ENCODE data around the gene DDX52.

The DDX52 gene

GRCh38 chr17:37610971-37611370 lies 32.3 kb downstream of the DDX52 start:
- TF ChIP-seq CEBPB (IDR thresholded peaks at IDR 0.05) = no peak
- TF ChIP-seq EP300 (IDR thresholded peaks at IDR 0.05; ENCODE audit: borderline replicate concordance) = no peak
- TF ChIP-seq NFIC (IDR thresholded peaks at IDR 0.05) = no peak
- no peak for TF ChIP-seq CREB1 (IDR thresholded peaks at IDR 0.05; ENCODE audit: low read depth)
- TF ChIP-seq RAD21 (IDR thresholded peaks at IDR 0.05; ENCODE audit: low read depth) = no peak
- no peak for TF ChIP-seq EGR1 (IDR thresholded peaks at IDR 0.05)
- no peak for TF ChIP-seq TCF12 (IDR thresholded peaks at IDR 0.05; ENCODE audit: low read depth)
- TF ChIP-seq YY1 (IDR thresholded peaks at IDR 0.05; ENCODE audit: low read depth) = no peak
- TF ChIP-seq FOXM1 (IDR thresholded peaks at IDR 0.05; ENCODE audit: borderline replicate concordance, low read depth) = no peak
- TF ChIP-seq TEAD4 (IDR thresholded peaks at IDR 0.05) = no peak
- no peak for TF ChIP-seq REST (IDR thresholded peaks at IDR 0.05; ENCODE audit: low read depth)
- TF ChIP-seq TAF1 (IDR thresholded peaks at IDR 0.05; ENCODE audit: low read depth) = no peak
- no peak for TF ChIP-seq ZBTB7A (IDR thresholded peaks at IDR 0.05; ENCODE audit: low read depth)
- TF ChIP-seq MAX (IDR thresholded peaks at IDR 0.05) = no peak
- no peak for TF ChIP-seq USF1 (IDR thresholded peaks at IDR 0.05)

GRCh38 chr17:37609170-37610040 lies 33.8 kb downstream of the DDX52 start, which contains the start of gene SYNRG:
SYNRG (minus strand) TSS chr17:37609418; CDS start chr17:37609355, 63 bp downstream.
- TF ChIP-seq YY1 (IDR thresholded peaks at IDR 0.05; ENCODE audit: low read depth) (peak; percentile 94), TCF12 (IDR thresholded peaks at IDR 0.05; ENCODE audit: low read depth) (peak; percentile 70; the same call in 1 of the 2 replicates), CREB1 (IDR thresholded peaks at IDR 0.05; ENCODE audit: low read depth) (no peak), EP300 (IDR thresholded peaks at IDR 0.05; ENCODE audit: borderline replicate concordance) (peak; percentile 52; the same call in 1 of the 2 replicates), REST (IDR thresholded peaks at IDR 0.05; ENCODE audit: low read depth) (no peak), RAD21 (IDR thresholded peaks at IDR 0.05; ENCODE audit: low read depth) (no peak), CEBPB (IDR thresholded peaks at IDR 0.05) (no peak), NFIC (IDR thresholded peaks at IDR 0.05) (peak; percentile 60; the same call in 1 of the 2 replicates), EGR1 (IDR thresholded peaks at IDR 0.05) (no peak), USF1 (IDR thresholded peaks at IDR 0.05) (peak; percentile 100), FOXM1 (IDR thresholded peaks at IDR 0.05; ENCODE audit: borderline replicate concordance, low read depth) (no peak; the same call in 1 of the 2 replicates), ZBTB7A (IDR thresholded peaks at IDR 0.05; ENCODE audit: low read depth) (no peak; the same call in 1 of the 2 replicates), TAF1 (IDR thresholded peaks at IDR 0.05; ENCODE audit: low read depth) (peak; percentile 90), MAX (IDR thresholded peaks at IDR 0.05) (peak; percentile 60), TEAD4 (IDR thresholded peaks at IDR 0.05) (0 out of 2 replicates have a peak, but pooled peaks have one; percentile 36)

GRCh38 chr17:37608351-37609169 lies 34.7 kb downstream of the DDX52 start:
- TF ChIP-seq MAX (IDR thresholded peaks at IDR 0.05) = no peak
- no peak for TF ChIP-seq FOXM1 (IDR thresholded peaks at IDR 0.05; ENCODE audit: borderline replicate concordance, low read depth)
- no peak for TF ChIP-seq EP300 (IDR thresholded peaks at IDR 0.05; ENCODE audit: borderline replicate concordance)
- no peak for TF ChIP-seq REST (IDR thresholded peaks at IDR 0.05; ENCODE audit: low read depth)
- no peak for TF ChIP-seq TAF1 (IDR thresholded peaks at IDR 0.05; ENCODE audit: low read depth)
- TF ChIP-seq ZBTB7A (IDR thresholded peaks at IDR 0.05; ENCODE audit: low read depth) = no peak; the same call in 1 of the 2 replicates
- no peak for TF ChIP-seq EGR1 (IDR thresholded peaks at IDR 0.05)
- TF ChIP-seq YY1 (IDR thresholded peaks at IDR 0.05; ENCODE audit: low read depth) = no peak
- TF ChIP-seq TCF12 (IDR thresholded peaks at IDR 0.05; ENCODE audit: low read depth) = no peak
- TF ChIP-seq NFIC (IDR thresholded peaks at IDR 0.05) = no peak
- TF ChIP-seq CEBPB (IDR thresholded peaks at IDR 0.05) = no peak
- no peak for TF ChIP-seq USF1 (IDR thresholded peaks at IDR 0.05)
- no peak for TF ChIP-seq TEAD4 (IDR thresholded peaks at IDR 0.05)

Measured in Ishikawa (cell line).